Smooth muscle cell of trachea (primary cell): ENCODE data around the gene TIMM17B. TPM values are rescaled to one million over a fixed set of nuclear protein-coding genes. Genes with fewer than 3 reads are reported as not detected.

Source experiments
- total RNA-seq: library from RNA; depleted of rRNA; stranded (reverse); fragments of >200 nt; gene quantifications from 2 replicates; pipeline ENCODE4 v1.2.1, GENCODE V29; 2014

TIMM17B gene
- 28.4 and 28.5 TPM in 2 replicates for total RNA-seq

DNA sequence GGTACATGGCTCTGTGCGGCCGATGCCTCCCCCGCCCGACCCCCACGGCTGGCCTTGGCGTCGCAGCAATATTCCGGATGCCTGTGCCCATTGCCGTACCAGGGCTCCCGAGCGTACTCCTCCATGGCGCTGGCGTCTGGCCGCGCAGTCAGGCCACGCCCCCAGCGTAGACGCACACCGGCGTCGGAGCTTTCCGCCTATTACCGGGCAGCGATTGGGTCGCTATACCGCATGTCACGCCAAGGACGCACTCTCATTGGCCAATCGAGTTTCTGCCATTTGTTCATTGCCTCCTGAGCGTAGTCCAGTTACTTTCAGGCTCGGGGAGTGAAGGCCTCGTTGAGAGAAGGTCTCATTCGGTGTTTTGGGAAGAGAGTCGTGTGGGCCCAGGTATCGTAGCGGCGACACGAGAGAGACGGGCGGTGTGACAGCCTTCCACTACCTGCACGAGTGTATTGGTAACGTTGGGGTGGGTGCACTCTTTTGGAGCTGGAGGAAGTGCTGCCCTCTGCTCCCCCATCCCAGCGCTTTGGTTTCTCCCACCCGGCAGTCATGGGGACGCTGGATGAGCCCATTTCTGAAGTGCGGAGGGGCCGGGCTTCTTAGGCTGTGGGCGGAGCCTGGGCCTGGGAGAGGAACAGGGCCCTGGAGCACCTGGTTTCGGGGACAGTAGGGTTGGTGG lies at the start of gene TIMM17B, which contains the start of gene PQBP1:
TIMM17B (minus strand) TSS at position 144 of the 682 bp plus-strand sequence; CDS start at position 125, 19 bp downstream.
PQBP1 (plus strand) TSS at position 306 of the 682 bp plus-strand sequence. CDS start 580 bp downstream, outside the sequence.

DNA sequence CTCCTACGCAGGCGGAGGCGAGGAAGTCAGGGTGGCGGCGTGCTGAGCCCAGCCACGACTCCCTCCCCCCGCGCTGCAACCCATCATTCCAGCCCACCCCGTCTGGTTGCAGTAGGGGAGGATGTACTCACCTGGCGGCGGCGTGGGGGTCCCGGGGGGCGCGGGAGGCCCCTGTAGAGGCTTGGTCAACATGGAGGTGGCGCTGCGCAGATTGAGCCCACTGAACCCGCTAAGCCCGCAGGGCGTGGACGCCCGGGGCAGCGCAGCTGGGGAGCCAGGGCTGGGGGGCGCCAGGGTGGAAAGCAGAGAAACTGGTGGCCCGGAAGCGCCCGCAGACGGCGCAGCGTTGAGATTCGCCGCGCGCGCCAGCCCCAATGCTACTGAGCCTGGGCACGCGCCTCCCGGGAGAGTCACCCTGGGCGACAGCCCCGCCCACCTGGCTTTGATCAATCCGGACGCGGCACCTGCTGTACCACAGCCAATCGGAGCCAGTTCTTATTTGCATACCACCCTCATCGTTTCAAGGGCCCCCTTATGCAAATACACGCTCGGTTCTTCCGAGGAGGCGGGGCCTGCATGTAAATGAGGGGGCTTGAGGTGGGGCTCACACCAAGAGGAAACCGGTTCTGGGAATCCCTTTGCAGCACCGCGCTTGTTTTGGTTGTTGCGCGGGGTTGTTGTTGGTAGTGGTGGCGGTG lies 21.2 kb upstream of the TIMM17B start, which contains the start of gene PIM2:
PIM2 (minus strand) TSS at position 382 of the 698 bp plus-strand sequence; CDS start at position 192, 190 bp downstream.

GRCh38 chrX:48911412-48912182 lies 14.0 kb upstream of the TIMM17B start, which contains the start of gene SLC35A2:
TSS of gene SLC35A2 (minus strand) at chrX:48911646. CDS start at chrX:48911636, 10 bp downstream.

Other genes with a start within 250 kb of the TIMM17B start
- 0.17 TPM in 1 of 2 replicates, not detected in the other for gene WAS, start 214.0 kb downstream of the TIMM17B start, total RNA-seq
- 2.3 and 8.3 TPM in 2 replicates for gene SUV39H1, start 201.0 kb downstream of the TIMM17B start, total RNA-seq
- gene GLOD5, start 136.0 kb downstream of the TIMM17B start, total RNA-seq = not detected in 2 replicates
- gene GATA1, start 111.2 kb downstream of the TIMM17B start, total RNA-seq = not detected in 2 replicates
- gene HDAC6, start 95.7 kb downstream of the TIMM17B start, total RNA-seq = 28.1 and 36.1 TPM in 2 replicates
- gene ERAS, start 71.3 kb downstream of the TIMM17B start, total RNA-seq = not detected in 2 replicates
- gene PCSK1N, start 62.2 kb downstream of the TIMM17B start, total RNA-seq = 0.33 TPM in 1 of 2 replicates, not detected in the other
- 50.8 and 62.5 TPM in 2 replicates for gene PQBP1, start 162 bp upstream of the TIMM17B start, total RNA-seq
- gene SLC35A2, start 13.9 kb upstream of the TIMM17B start, total RNA-seq = 13.2 and 16.4 TPM in 2 replicates
- gene PIM2, start 21.3 kb upstream of the TIMM17B start, total RNA-seq = 3.3 and 4.0 TPM in 2 replicates
- 37.5 and 47.6 TPM in 2 replicates for gene OTUD5, start 59.8 kb upstream of the TIMM17B start, total RNA-seq
- gene KCND1, start 74.1 kb upstream of the TIMM17B start, total RNA-seq = 1.9 and 4.3 TPM in 2 replicates
- 20.5 and 20.8 TPM in 2 replicates for gene GRIPAP1, start 104.5 kb upstream of the TIMM17B start, total RNA-seq
- gene TFE3, start 145.6 kb upstream of the TIMM17B start, total RNA-seq = 45.1 and 66.0 TPM in 2 replicates
- 0.83 and 1.2 TPM in 2 replicates for gene CCDC120, start 161.2 kb upstream of the TIMM17B start, total RNA-seq
- 14.6 and 15.3 TPM in 2 replicates for gene PRAF2, start 176.2 kb upstream of the TIMM17B start, total RNA-seq
- 54.3 and 58.6 TPM in 2 replicates for gene WDR45, start 182.1 kb upstream of the TIMM17B start, total RNA-seq
- gene GPKOW, start 226.0 kb upstream of the TIMM17B start, total RNA-seq = 20.0 and 23.9 TPM in 2 replicates